Urinary bladder (tissue), 4 donors: Measurements from ENCODE around the gene AUH. TPM values are rescaled to one million over a fixed set of nuclear protein-coding genes. Genes with fewer than 3 reads are reported as not detected.
"Not testable (repeated sequence)": the region's sequence is repeated elsewhere in the genome, so short reads cannot be mapped to it uniquely, and the experiment has no call there.

Experiments used
- DNase-seq: peaks from one replicate; pipeline ENCODE4 v3.0.0-alpha.2; 2015; ENCODE audit errors: extremely low spot score
- H3K27ac ChIP-seq: one replicate; pipeline ENCODE4 v1.5.1; 2013; ENCODE audit warnings: low read depth, mild to moderate bottlenecking, moderate library complexity
- H3K36me3 ChIP-seq: one replicate; pipeline ENCODE4 v1.6.1; 2013; ENCODE audit warnings: mild to moderate bottlenecking, moderate library complexity; ENCODE audit not compliant: insufficient read depth
- H3K4me1 ChIP-seq: one replicate; pipeline ENCODE4 v1.6.1; 2013; ENCODE audit warnings: mild to moderate bottlenecking, moderate library complexity; ENCODE audit not compliant: insufficient read depth
- H3K4me3 ChIP-seq: one replicate; pipeline ENCODE4 v1.5.1; 2013; ENCODE audit warnings: low read depth, low read length
- WGBS: extraction: QIAGEN DNeasy Blood & Tissue Kit; methylation state at CpG from one replicate; pipeline ENCODE4 v1.1.7; 2013; 5-methylcytosine and 5-hydroxymethylcytosine counted together
- polyA plus RNA-seq: library from polyadenylated mRNA; stranded (reverse); fragments of 200-250 nt; gene quantifications from one replicate; pipeline ENCODE4 v1.2.3, GENCODE V29; 2013
- total RNA-seq: library from RNA; depleted of rRNA; stranded (reverse); fragments of >200 nt; gene quantifications from one replicate; pipeline ENCODE4 v1.2.3, GENCODE V29; 2014
- donor health status: healthy with polysubstance abuse.
- donor health status: healthy.

The AUH gene
- total and polyA plus RNA-seq, 2 donors, result 14.9 to 34.2 TPM

- H3K36me3 ChIP-seq, result no peaks in the 10 kb centered on the region
- no peaks in the 10 kb centered on the region for H3K4me1 ChIP-seq
- DNase-seq, result no peak
- H3K27ac ChIP-seq, result no peak overlapping the region
- WGBS, result 96% methylated on average over 1 of the region's 1 CpG
- no peak overlapping the region for H3K4me3 ChIP-seq
These were observed 30.7 kb upstream of the AUH start for GRCh38 chr9:91392435-91392834.

DNA sequence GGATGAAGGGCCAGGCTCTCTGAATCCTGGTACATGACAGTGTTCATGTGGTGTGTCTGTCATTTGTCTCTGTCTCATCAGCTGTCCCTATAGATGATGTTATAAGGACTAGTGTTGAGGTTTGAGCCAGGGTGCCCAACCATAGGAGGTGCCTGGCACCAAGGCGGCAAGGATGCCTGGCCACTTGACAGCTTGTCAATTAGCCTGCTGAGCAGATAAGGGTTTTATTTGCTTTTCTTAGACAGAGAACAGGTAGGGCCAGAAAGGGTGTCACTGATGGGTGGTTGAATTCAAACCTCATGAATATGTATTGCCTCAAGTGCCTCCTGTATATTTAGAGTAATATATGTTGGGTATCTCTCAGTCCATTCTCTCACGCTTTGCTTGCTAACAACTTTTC is 30.1 kb upstream of the AUH start:
- DNase-seq, result no peak
- H3K27ac ChIP-seq, result no peak overlapping the region
- H3K36me3 ChIP-seq, result no peaks in the 10 kb centered on the region
- 93% methylated on average over 2 of the region's 2 CpGs for WGBS
- H3K4me3 ChIP-seq, result no peak overlapping the region
- no peaks in the 10 kb centered on the region for H3K4me1 ChIP-seq

DNA sequence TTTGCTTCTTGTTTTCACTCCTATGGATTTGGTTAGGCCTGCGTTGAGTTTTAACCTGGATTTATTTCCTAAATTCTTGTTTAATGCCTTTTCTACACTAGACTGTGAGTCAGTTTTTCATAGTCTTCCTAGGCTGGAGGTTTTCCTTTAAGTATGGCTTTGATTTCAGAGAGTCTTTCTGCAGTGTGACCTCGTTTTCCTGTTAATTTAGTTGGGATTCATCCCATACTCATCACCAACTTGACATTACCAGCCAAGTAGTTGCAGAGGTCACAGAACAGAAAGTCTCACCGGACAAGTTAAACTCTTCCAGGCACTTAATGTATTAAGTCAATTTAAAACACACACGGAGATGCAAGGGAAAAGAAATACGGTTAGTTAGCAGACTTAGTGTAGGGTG is 29.7 kb upstream of the AUH start:
- Histone ChIP-seq H3K36me3 (no peaks in the 10 kb centered on the region), H3K4me3 (no peak overlapping the region), H3K27ac (no peak overlapping the region), H3K4me1 (no peaks in the 10 kb centered on the region)
- DNase-seq, result no peak
- WGBS, result 48% methylated on average over 5 of the region's 5 CpGs

DNA sequence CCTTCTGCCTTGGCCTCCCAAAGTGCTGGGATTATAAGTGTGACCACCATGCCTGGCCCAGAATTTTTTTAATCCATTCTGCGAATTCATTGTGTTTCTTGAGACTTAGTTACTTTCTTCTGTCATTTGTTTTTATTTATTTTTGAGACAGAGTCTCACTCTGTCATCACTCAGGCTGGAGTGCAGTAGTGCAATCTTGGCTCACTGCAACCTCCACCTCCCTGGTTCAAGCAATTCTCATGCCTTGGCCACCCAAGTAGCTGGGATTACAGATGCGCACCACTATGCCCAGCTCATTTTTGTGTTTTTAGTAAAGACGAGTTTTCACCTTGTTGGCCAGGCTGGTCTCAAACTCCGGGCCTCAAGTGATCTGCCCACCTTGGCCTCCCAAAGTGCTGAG is 28.0 kb upstream of the AUH start:
- not testable (repeated sequence) for H3K27ac ChIP-seq, H3K4me1 ChIP-seq, DNase-seq, H3K4me3 ChIP-seq, H3K36me3 ChIP-seq
- WGBS, result 95% methylated on average over 4 of the region's 4 CpGs

GRCh38 chr9:91386765-91387164 is 25.0 kb upstream of the AUH start:
- Histone ChIP-seq H3K36me3 (no peaks in the 10 kb centered on the region), H3K27ac (no peak overlapping the region), H3K4me3 (no peak overlapping the region)

GRCh38 chr9:91384954-91385353 is 23.2 kb upstream of the AUH start:
- WGBS, result 69% methylated on average over 1 of the region's 1 CpG
- Histone ChIP-seq H3K4me3 (no peak overlapping the region), H3K27ac (no peak overlapping the region), H3K36me3 (no peaks in the 10 kb centered on the region), H3K4me1 (no peaks in the 10 kb centered on the region)
- no peak for DNase-seq

More at GRCh38 chr9:91386765-91387164, 25.0 kb upstream of the AUH start:
- no peak for DNase-seq
- H3K4me1 ChIP-seq, result no peaks in the 10 kb centered on the region

- no peak overlapping the region for H3K27ac ChIP-seq
- DNase-seq, result no peak
- no peak overlapping the region for H3K4me3 ChIP-seq
- no peaks in the 10 kb centered on the region for H3K36me3 ChIP-seq
- no peaks in the 10 kb centered on the region for H3K4me1 ChIP-seq
These were observed 21.9 kb upstream of the AUH start for GRCh38 chr9:91383577-91383976.

- H3K4me1 ChIP-seq, result no peaks in the 10 kb centered on the region
- no peak overlapping the region for H3K27ac ChIP-seq
- no peak overlapping the region for H3K4me3 ChIP-seq
- WGBS, result 93% methylated on average over 4 of the region's 4 CpGs
- no peaks in the 10 kb centered on the region for H3K36me3 ChIP-seq
- DNase-seq, result no peak
These were observed 20.6 kb upstream of the AUH start for GRCh38 chr9:91382298-91382697.

- H3K36me3 ChIP-seq, result no peaks in the 10 kb centered on the region
- 52% methylated on average over 3 of the region's 3 CpGs for WGBS
- no peak overlapping the region for H3K27ac ChIP-seq
- DNase-seq, result no peak
- H3K4me3 ChIP-seq, result no peak overlapping the region
- H3K4me1 ChIP-seq, result no peaks in the 10 kb centered on the region
These were observed 17.7 kb upstream of the AUH start for GRCh38 chr9:91379426-91379825.

DNA sequence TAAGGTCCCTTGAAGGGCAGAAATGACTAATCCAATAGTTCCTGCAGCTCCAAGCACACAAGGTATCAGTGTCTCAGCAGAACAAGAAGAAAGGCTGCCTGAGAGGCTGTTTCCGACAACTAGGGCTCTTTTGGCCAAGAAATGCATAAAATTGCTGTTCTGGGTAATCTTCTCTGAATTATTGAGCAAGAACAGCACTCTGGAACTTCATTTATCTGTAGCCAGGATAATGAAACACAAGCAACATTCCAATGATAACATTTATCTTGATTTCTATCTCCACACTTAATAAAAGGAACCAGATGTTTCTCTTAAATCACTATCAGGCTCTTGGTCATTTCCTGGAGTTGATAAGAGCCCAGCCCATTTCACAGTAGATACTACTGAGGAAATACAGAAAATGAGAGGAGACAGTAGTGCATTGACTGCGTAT is 17.0 kb upstream of the AUH start:
- WGBS, result 71% methylated on average over 2 of the region's 2 CpGs
- DNase-seq, result no peak
- no peak overlapping the region for H3K27ac ChIP-seq
- H3K36me3 ChIP-seq, result no peaks in the 10 kb centered on the region
- no peaks in the 10 kb centered on the region for H3K4me1 ChIP-seq
- no peak overlapping the region for H3K4me3 ChIP-seq

GRCh38 chr9:91378054-91378453 is 16.3 kb upstream of the AUH start:
- H3K36me3 ChIP-seq, H3K27ac ChIP-seq, DNase-seq, H3K4me3 ChIP-seq, H3K4me1 ChIP-seq: not testable (repeated sequence)
- WGBS, result 95% methylated on average over 3 of the region's 3 CpGs

GRCh38 chr9:91376239-91376638 is 14.5 kb upstream of the AUH start:
- WGBS, result 72% methylated on average over 4 of the region's 4 CpGs
- no peak overlapping the region for H3K27ac ChIP-seq
- H3K36me3 ChIP-seq, result no peaks in the 10 kb centered on the region
- H3K4me3 ChIP-seq, result no peak overlapping the region
- no peaks in the 10 kb centered on the region for H3K4me1 ChIP-seq
- DNase-seq, result no peak

DNA sequence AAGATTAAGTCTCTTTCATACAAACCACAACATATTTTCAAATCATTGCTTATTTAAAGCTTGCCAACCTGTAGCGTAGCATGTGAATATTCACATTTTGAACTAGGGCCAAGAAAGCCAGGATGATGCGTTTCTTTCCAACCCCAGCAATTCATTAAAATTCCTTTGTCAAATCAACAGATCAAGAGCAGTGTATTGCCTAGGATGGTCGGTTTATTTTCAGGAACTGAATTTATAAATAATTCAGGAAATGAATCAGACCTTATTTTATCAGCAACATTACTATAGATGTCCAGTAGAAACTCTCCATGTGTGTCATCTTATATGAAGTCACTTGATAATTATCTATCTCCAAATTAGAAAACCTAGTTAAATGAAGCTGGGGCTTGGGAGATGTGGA is 13.2 kb upstream of the AUH start:
- no peak overlapping the region for H3K27ac ChIP-seq
- H3K36me3 ChIP-seq, result no peaks in the 10 kb centered on the region
- no peak for DNase-seq
- H3K4me3 ChIP-seq, result no peak overlapping the region
- H3K4me1 ChIP-seq, result no peaks in the 10 kb centered on the region
- 22% methylated on average over 3 of the region's 3 CpGs for WGBS

DNA sequence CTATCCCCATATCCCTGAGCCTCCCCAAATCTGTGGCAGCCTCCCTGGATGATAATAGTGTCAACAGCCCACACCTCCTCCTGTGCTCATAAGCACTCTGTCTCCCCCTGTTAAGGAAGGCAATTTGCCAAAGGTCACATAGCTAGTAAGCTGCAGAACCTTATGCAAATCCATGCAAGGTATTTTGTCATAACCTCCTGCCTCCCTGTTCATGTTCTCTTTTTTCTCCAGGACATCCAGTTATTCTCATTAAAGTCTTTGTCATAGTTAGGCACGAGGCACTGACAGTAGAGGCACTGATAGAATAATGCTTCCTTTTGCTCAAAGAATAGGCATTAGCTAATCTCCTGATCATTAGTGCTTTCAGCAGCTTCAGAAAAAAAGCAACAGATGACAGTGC is 10.2 kb upstream of the AUH start:
- DNase-seq, result no peak
- H3K4me1 ChIP-seq, result no peaks in the 10 kb centered on the region
- H3K27ac ChIP-seq, result no peak overlapping the region
- no peaks in the 10 kb centered on the region for H3K36me3 ChIP-seq
- no peak overlapping the region for H3K4me3 ChIP-seq
- WGBS, result 71% methylated on average over 1 of the region's 1 CpG

DNA sequence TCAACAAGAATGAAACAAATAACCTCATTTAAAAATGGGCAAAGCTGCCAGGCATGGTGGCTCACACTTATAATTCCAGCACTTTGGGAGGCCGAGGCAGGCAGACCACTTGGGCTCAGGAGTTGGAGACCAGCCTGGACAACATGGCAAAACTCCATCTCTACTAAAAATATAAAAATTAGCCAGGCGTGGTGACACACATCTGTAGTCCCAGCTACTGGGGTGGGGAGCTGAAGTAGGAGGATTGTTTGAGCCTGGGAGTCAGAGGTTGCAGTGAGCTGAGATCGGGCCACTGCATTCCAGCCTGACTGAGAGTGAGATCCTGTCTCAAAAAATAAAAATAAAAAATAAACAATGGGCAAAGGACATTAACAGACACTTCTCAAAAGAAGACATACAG is 8.3 kb upstream of the AUH start:
- DNase-seq, H3K4me1 ChIP-seq, H3K36me3 ChIP-seq, H3K27ac ChIP-seq, H3K4me3 ChIP-seq: not testable (repeated sequence)
- WGBS, result 84% methylated on average over 3 of the region's 3 CpGs
